Keratinocyte (primary cell): ENCODE results near the gene PYDC2. TPM values are rescaled to one million over a fixed set of nuclear protein-coding genes. Genes with fewer than 3 reads are reported as not detected.

ENCODE experiments used
- DNase-seq: peaks from one replicate; pipeline ENCODE4 v3.0.0-alpha.2; 2011; ENCODE audit warnings: low read depth, missing footprints, low spot score
- FAIRE-seq: peaks from 2 replicates; lab custom pipeline; 2011; peaks lifted over from hg19 to GRCh38; lab: Jason Lieb, UNC
- H2AFZ ChIP-seq: 2 replicates; pipeline ENCODE4 v1.6.0; 2012; ENCODE audit warnings: low read length, control low read depth, inconsistent platforms; ENCODE audit not compliant: control insufficient read depth
- H3K27ac ChIP-seq: 2 replicates; pipeline ENCODE4 v1.5.1; 2011; ENCODE audit warnings: low read length; ENCODE audit not compliant: control insufficient read depth, insufficient read depth
- H3K27me3 ChIP-seq: 3 replicates; pipeline ENCODE4 v1.6.0; 2011; ENCODE audit warnings: low read length; ENCODE audit not compliant: control insufficient read depth, insufficient read depth; ENCODE audit errors: extremely low read depth
- H3K36me3 ChIP-seq, 2 experiments: 2 replicates in 1 of 2; 3 replicates in 1 of 2; pipeline ENCODE4 v1.5.1; 2011; ENCODE audit warnings: low read length in 2 of 2, mild to moderate bottlenecking in 1 of 2; ENCODE audit not compliant: control insufficient read depth in 2 of 2, insufficient read depth in 2 of 2; ENCODE audit errors: extremely low read depth in 1 of 2
- H3K4me1 ChIP-seq: 3 replicates; pipeline ENCODE4 v1.5.1; 2011; ENCODE audit warnings: low read length; ENCODE audit not compliant: control insufficient read depth, insufficient read depth; ENCODE audit errors: extremely low read depth
- H3K4me2 ChIP-seq: 3 replicates; pipeline ENCODE4 v1.6.0; 2011; ENCODE audit warnings: low read depth, low read length; ENCODE audit not compliant: control insufficient read depth, insufficient read depth; ENCODE audit errors: extremely low read depth
- H3K4me3 ChIP-seq, 3 experiments: fragments of 200-600 bp in 1 of 3; sonication (generic) in 1 of 3; 2 replicates in 2 of 3; 3 replicates in 1 of 3; pipeline ENCODE4 v1.5.1; 2011 to 2016; ENCODE audit warnings: low read length in 3 of 3, mild to moderate bottlenecking in 3 of 3, control low read depth in 2 of 3, inconsistent platforms in 1 of 3, low read depth in 1 of 3, mixed read lengths in 1 of 3, mixed run types in 1 of 3, moderate library complexity in 1 of 3; ENCODE audit not compliant: control insufficient read depth in 2 of 3, insufficient read depth in 2 of 3; ENCODE audit errors: extremely low read depth in 1 of 3
- H3K79me2 ChIP-seq: 2 replicates; pipeline ENCODE4 v1.6.0; 2012; ENCODE audit warnings: low read length; ENCODE audit not compliant: control insufficient read depth, insufficient read depth
- H3K9ac ChIP-seq: 3 replicates; pipeline ENCODE4 v1.6.0; 2011; ENCODE audit warnings: low read length; ENCODE audit not compliant: control insufficient read depth, insufficient read depth; ENCODE audit errors: extremely low read depth
- H3K9me1 ChIP-seq: 3 replicates; pipeline ENCODE4 v1.6.0; 2011; ENCODE audit warnings: low read length; ENCODE audit not compliant: control insufficient read depth, insufficient read depth; ENCODE audit errors: extremely low read depth
- H3K9me3 ChIP-seq: 2 replicates; pipeline ENCODE4 v1.5.1; 2012; ENCODE audit warnings: low read depth, low read length; ENCODE audit not compliant: control insufficient read depth
- H4K20me1 ChIP-seq: 3 replicates; pipeline ENCODE4 v1.6.0; 2011; ENCODE audit warnings: low read length; ENCODE audit not compliant: control insufficient read depth, insufficient read depth; ENCODE audit errors: extremely low read depth
- CTCF ChIP-seq, 3 experiments: IDR thresholded peaks in 1 of 3; conservative IDR thresholded peaks in 1 of 3; optimal IDR thresholded peaks in 1 of 3; 2 replicates in 2 of 3; 3 replicates in 1 of 3; pipeline versions ENCODE3 to v1.5.1; 2011; ENCODE audit warnings: low read length in 3 of 3, mild to moderate bottlenecking in 3 of 3, moderate library complexity in 2 of 3, control low read depth in 1 of 3, inconsistent platforms in 1 of 3; ENCODE audit not compliant: insufficient read depth in 2 of 3; ENCODE audit errors: extremely low read depth in 1 of 3
- EZH2 ChIP-seq: IDR thresholded peaks from one replicate; pipeline ENCODE4 v1.6.1; 2012; ENCODE audit warnings: inconsistent platforms, mild to moderate bottlenecking, low read length, moderate library complexity
- dilution Hi-C: fragments of 300-500 bp; cut with MboI; formaldehyde crosslinking; loops from one replicate; pipeline ENCODE4 v1.7.0; 2020; ENCODE audit warnings: low sequenced_read_pairs; ENCODE audit not compliant: extremely low pct_ligation_motif_present
- polyA plus RNA-seq, 5 experiments: library from polyadenylated mRNA; depleted of rRNA in 3 of 5; stranded (reverse) in 3 of 5; stranded (forward) in 1 of 5; unstranded in 1 of 5; fragments of >200 nt; gene quantifications; 1 replicate in 1 of 5; 2 replicates in 3 of 5; 3 replicates in 1 of 5; pipeline versions ENCODE4 v1.2.1 to v1.2.3, GENCODE V29; 2011 to 2012; ENCODE audit warnings: missing spikeins in 2 of 5, low read depth in 1 of 5, low replicate concordance in 1 of 5

The PYDC2 gene
- polyA plus RNA-seq, 1 donor (not counting 4 experiments of a cell fraction or from before 2014, with no cell fraction given): not detected

DNA sequence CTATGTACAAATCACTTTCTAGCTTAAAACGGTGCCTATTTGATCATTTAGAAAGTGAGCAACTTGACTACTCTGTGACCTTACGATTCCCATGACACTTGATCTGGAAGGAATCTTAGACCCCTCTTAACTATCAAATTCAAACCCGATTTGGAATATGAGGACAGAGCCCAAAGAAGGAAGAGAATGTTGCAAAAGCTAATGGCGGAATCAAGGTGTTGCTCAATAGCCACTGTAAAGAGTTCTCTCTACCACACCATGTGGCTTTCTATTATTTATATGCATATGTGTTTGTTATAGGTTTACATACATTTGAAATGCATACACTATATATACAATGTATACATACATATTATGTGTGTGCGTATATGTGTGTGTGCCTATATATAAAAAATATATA is 39.9 kb downstream of the PYDC2 start:
- Histone ChIP-seq H2AFZ (no peak overlapping the region), H3K27me3 (no peaks in the 10 kb centered on the region), H3K9ac (no peak overlapping the region), H3K9me1 (no peaks in the 10 kb centered on the region), H3K79me2 (no peaks in the 10 kb centered on the region), H3K9me3 (no peaks in the 10 kb centered on the region), H3K4me3 (no peak overlapping the region), H4K20me1 (no peaks in the 10 kb centered on the region), H3K4me2 (no peak overlapping the region), H3K27ac (no peak overlapping the region), H3K36me3 (no peaks in the 10 kb centered on the region), H3K4me1 (no peaks in the 10 kb centered on the region)
- FAIRE-seq (no peak), DNase-seq (no peak)
- dilution Hi-C loops: no loop called here
- TF ChIP-seq CTCF (optimal IDR thresholded peaks at IDR 0.05 in 1 of 3, IDR thresholded peaks at IDR 0.05 in 1 of 3, conservative IDR thresholded peaks at IDR 0.05 in 1 of 3; ENCODE audit: extremely low read depth in 1 of 3, insufficient read depth in 2 of 3, low read length in 3 of 3) (no peak), EZH2 (no peak)

- dilution Hi-C loops: no loop called here
- Histone ChIP-seq H3K27me3 (no peaks in the 10 kb centered on the region), H3K9me3 (no peaks in the 10 kb centered on the region), H3K4me3 (no peak overlapping the region), H3K9me1 (no peaks in the 10 kb centered on the region), H3K4me2 (no peak overlapping the region), H2AFZ (no peak overlapping the region), H3K27ac (no peak overlapping the region), H3K9ac (no peak overlapping the region), H3K4me1 (no peaks in the 10 kb centered on the region), H4K20me1 (no peaks in the 10 kb centered on the region), H3K36me3 (no peaks in the 10 kb centered on the region), H3K79me2 (no peaks in the 10 kb centered on the region)
- FAIRE-seq (peak; percentile 29), DNase-seq (no peak)
- TF ChIP-seq CTCF (optimal IDR thresholded peaks at IDR 0.05 in 1 of 3, IDR thresholded peaks at IDR 0.05 in 1 of 3, conservative IDR thresholded peaks at IDR 0.05 in 1 of 3; ENCODE audit: extremely low read depth in 1 of 3, insufficient read depth in 2 of 3, low read length in 3 of 3) (peak; percentile 25 to 57 (median 32)), EZH2 (no peak)
Measured at GRCh38 chr3:191502583-191502982, 41.6 kb downstream of the PYDC2 start.
